Measurements from ENCODE around the gene MEIOB. TPM values are rescaled to one million over a fixed set of nuclear protein-coding genes. Genes with fewer than 3 reads are reported as not detected.

Gene MEIOB
- total RNA-seq, 1 experiment from 2014 or later = not detected

GRCh38 chr16:1810106-1810505 lies 61.9 kb downstream of the MEIOB start:
- TF ChIP-seq CTCF (IDR thresholded peaks at IDR 0.05; ENCODE audit: unreplicated experiment) = no peak
- Mint-ChIP-seq H3K36me3 (ENCODE audit: insufficient read depth, unreplicated experiment) (peaks cover 39% of the 10 kb centered on the region), H3K9me3 (ENCODE audit: unreplicated experiment) (no peaks in the 10 kb centered on the region), H3K27me3 (ENCODE audit: insufficient read depth, unreplicated experiment) (no peaks in the 10 kb centered on the region), H3K4me3 (ENCODE audit: unreplicated experiment) (no peak overlapping the region), H3K4me1 (ENCODE audit: insufficient read depth, unreplicated experiment) (no peaks in the 10 kb centered on the region), H3K27ac (ENCODE audit: low read depth, unreplicated experiment) (no peak overlapping the region)
- DNase-seq (ENCODE audit: unreplicated experiment) = no peak
- no TSS peak for BruUV-seq (replicated peaks)
- intact Hi-C loops (cut with micrococcal nuclease) = no loop called here
- POLR2A ChIA-PET = no interaction called here
- CTCF ChIA-PET = no interaction called here

- Mint-ChIP-seq H3K4me1 (ENCODE audit: insufficient read depth, unreplicated experiment) (no peaks in the 10 kb centered on the region), H3K27ac (ENCODE audit: low read depth, unreplicated experiment) (no peak overlapping the region), H3K36me3 (ENCODE audit: insufficient read depth, unreplicated experiment) (peaks cover 36% of the 10 kb centered on the region), H3K27me3 (ENCODE audit: insufficient read depth, unreplicated experiment) (no peaks in the 10 kb centered on the region), H3K4me3 (ENCODE audit: unreplicated experiment) (no peak overlapping the region), H3K9me3 (ENCODE audit: unreplicated experiment) (no peaks in the 10 kb centered on the region)
- no TSS peak for BruUV-seq (replicated peaks)
- intact Hi-C loops (cut with micrococcal nuclease) = no loop called here
- DNase-seq (ENCODE audit: unreplicated experiment) = no peak
- TF ChIP-seq CTCF (IDR thresholded peaks at IDR 0.05; ENCODE audit: unreplicated experiment) = no peak
- POLR2A ChIA-PET = no interaction called here
- CTCF ChIA-PET = interaction anchor here (0.6 kb wide), 1 partner anchor 446 kb away, joined by 3 read pairs; no protein-coding TSS in a partner anchor
Measured at GRCh38 chr16:1809281-1809801, 62.6 kb downstream of the MEIOB start.

GRCh38 chr16:1808691-1809090 lies 63.3 kb downstream of the MEIOB start:
- H3K4me3 Mint-ChIP-seq (ENCODE audit: unreplicated experiment) = no peak overlapping the region
- H3K27me3 Mint-ChIP-seq (ENCODE audit: insufficient read depth, unreplicated experiment) = no peaks in the 10 kb centered on the region
- no peak overlapping the region for H3K27ac Mint-ChIP-seq (ENCODE audit: low read depth, unreplicated experiment)
- no peak for TF ChIP-seq CTCF (IDR thresholded peaks at IDR 0.05; ENCODE audit: unreplicated experiment)
- peaks cover 31% of the 10 kb centered on the region for H3K36me3 Mint-ChIP-seq (ENCODE audit: insufficient read depth, unreplicated experiment)
- intact Hi-C loops (cut with micrococcal nuclease) = no loop called here
- H3K4me1 Mint-ChIP-seq (ENCODE audit: insufficient read depth, unreplicated experiment) = no peaks in the 10 kb centered on the region
- ChIA-PET CTCF (no interaction called here), POLR2A (no interaction called here)
- BruUV-seq (replicated peaks) = no TSS peak
- no peaks in the 10 kb centered on the region for H3K9me3 Mint-ChIP-seq (ENCODE audit: unreplicated experiment)
- DNase-seq (ENCODE audit: unreplicated experiment) = no peak

GRCh38 chr16:1807626-1808025 lies 64.3 kb downstream of the MEIOB start:
- no peaks in the 10 kb centered on the region for H3K27me3 Mint-ChIP-seq (ENCODE audit: insufficient read depth, unreplicated experiment)
- H3K9me3 Mint-ChIP-seq (ENCODE audit: unreplicated experiment) = no peaks in the 10 kb centered on the region
- DNase-seq (ENCODE audit: unreplicated experiment) = no peak
- H3K4me3 Mint-ChIP-seq (ENCODE audit: unreplicated experiment) = no peak overlapping the region
- POLR2A ChIA-PET = no interaction called here
- no peak for TF ChIP-seq CTCF (IDR thresholded peaks at IDR 0.05; ENCODE audit: unreplicated experiment)
- intact Hi-C loops (cut with micrococcal nuclease) = no loop called here
- H3K4me1 Mint-ChIP-seq (ENCODE audit: insufficient read depth, unreplicated experiment) = no peaks in the 10 kb centered on the region
- CTCF ChIA-PET = no interaction called here
- BruUV-seq (replicated peaks) = no TSS peak
- peaks cover 25% of the 10 kb centered on the region for H3K36me3 Mint-ChIP-seq (ENCODE audit: insufficient read depth, unreplicated experiment)
- no peak overlapping the region for H3K27ac Mint-ChIP-seq (ENCODE audit: low read depth, unreplicated experiment)
